NCI-H510A (cell line): ENCODE data around the gene MSL2.
"Not testable (repeated sequence)": the region's sequence is repeated elsewhere in the genome, so short reads cannot be mapped to it uniquely, and the experiment has no call there.

Experiments used
- DNase-seq: peaks from one replicate; lab custom pipeline; 2025; lab: John Stamatoyannopoulos, UW

MSL2 gene, protein sequence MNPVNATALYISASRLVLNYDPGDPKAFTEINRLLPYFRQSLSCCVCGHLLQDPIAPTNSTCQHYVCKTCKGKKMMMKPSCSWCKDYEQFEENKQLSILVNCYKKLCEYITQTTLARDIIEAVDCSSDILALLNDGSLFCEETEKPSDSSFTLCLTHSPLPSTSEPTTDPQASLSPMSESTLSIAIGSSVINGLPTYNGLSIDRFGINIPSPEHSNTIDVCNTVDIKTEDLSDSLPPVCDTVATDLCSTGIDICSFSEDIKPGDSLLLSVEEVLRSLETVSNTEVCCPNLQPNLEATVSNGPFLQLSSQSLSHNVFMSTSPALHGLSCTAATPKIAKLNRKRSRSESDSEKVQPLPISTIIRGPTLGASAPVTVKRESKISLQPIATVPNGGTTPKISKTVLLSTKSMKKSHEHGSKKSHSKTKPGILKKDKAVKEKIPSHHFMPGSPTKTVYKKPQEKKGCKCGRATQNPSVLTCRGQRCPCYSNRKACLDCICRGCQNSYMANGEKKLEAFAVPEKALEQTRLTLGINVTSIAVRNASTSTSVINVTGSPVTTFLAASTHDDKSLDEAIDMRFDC

DNA sequence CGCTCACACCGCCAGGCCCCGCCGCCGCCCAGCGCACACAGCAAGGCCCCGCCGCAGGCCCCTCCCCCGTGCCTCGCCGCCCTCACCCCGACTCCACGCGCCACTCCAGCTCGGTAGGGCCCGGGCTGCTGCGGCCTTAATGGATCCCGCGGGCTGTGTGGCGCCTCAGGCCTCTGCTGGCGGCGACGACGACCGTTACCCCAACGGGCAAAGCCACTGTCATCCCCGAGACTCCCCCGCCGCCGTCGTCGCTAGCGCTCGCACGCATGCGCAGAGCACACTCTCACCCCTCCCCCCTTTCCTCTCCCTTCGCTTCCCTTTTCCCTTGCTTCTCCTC, at the start of gene MSL2:
TSS of gene MSL2 (minus strand) at position 272 of the 337 bp plus-strand sequence. CDS start 1,222 bp downstream, outside the sequence.
- DNase-seq, result no peak

DNA sequence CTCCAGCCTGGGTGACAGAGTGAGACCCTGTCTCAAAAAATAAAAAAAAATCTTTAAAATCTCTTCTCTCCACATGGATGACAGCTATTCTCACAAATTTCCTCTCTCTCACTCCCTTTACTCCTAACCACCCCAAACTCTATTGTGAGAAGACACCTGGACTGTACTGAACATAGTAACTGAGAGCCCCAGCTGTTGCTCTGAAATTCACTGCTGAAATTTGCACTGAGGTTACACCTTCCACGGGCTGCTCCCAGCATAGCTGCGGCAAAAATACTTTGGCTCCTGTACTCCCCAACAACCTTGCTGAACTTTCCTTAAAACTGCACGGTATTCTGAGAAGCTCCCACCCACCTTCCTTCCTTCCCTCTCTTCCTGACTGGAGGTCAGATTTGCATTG, 49.6 kb upstream of the MSL2 start:
- DNase-seq, result no peak

DNA sequence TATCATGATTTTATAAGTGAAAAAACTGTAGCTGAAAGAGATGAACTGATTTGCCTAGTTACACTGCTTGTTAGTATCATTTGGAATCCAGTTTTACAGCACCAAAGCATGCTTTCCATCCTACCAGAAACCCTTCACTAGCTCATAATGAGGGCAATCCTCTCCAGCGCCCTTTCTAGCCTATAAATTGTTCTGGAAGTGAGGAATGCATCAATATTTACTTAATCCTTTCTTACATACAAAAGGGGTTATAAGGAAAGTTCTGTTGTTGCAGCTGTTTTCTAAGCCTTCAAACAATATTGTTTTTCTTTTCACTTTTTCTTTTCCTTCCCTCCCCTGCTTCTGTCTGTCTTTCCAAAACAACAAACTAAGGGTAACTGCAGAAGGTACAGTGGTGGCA, 43.0 kb upstream of the MSL2 start:
- no peak for DNase-seq

DNA sequence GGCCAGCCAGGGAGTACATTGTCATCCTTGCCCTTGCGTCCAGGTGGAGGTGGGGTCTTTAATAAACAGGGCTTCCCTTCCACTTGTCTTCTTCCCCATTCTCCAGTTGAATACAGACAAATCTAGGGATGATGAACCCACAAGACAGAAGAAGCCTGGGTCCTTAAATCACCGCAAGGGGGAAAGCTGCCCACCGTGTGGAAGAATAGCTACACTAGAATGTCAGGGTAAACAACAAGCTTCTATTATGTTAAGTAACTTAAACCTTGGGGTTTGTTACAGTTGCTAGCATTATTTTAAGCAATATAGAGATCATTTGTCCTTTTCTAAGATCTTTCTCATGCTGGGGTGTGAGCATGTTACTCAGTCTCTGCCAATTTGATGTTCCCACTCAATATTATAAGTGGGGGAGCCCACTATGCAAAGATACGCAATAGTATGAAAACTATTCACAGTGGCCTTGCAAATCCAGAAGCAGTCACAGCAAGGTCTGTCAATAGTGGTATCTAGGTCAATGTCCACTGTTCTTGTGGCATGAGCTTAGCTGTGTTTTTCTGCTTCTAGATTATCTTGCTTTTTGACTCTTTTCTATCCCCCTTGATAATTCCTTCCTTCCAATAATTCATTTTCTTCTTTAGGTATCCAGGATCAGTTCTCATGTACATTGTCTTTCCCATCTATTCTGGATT, 42.0 kb upstream of the MSL2 start:
- DNase-seq, result no peak

DNA sequence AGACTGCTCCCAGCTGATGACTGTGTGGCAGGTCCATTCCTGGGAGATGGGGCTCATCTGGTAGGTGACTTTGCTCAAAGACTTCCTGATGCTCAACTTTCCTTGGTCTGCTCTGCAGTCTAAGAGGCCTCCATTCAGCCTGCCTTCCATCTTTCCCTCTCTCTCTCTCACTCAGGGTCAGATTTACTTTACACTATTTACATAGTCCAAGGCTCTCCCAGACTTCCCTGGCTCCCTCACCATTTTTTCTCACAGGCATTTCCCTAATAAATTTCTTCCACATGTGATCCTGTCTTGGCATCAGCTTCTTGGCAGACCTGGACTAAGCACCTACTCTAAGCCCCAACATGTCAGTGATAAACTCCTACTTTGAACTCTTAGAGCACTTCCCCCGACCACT, 41.0 kb upstream of the MSL2 start:
- no peak for DNase-seq

DNA sequence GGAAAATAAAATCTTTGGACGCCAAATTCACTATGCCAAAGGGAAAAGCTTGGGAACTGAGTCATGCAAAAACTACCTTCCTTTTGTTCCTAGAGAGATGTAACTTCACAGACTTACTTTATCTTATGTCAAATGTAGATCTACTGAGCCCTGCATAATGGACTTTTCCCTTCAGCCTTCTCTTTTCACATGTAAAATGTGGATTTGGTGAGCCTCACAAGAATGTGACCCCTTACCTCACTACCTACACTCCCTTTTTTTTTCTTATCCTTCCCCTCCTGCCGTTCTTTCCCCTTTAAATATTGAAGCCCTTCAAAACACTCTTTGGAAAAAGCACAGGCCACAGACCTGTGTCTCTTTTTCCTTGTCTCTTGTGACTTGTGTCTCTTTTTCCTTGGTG, 40.0 kb upstream of the MSL2 start:
- no peak for DNase-seq

DNA sequence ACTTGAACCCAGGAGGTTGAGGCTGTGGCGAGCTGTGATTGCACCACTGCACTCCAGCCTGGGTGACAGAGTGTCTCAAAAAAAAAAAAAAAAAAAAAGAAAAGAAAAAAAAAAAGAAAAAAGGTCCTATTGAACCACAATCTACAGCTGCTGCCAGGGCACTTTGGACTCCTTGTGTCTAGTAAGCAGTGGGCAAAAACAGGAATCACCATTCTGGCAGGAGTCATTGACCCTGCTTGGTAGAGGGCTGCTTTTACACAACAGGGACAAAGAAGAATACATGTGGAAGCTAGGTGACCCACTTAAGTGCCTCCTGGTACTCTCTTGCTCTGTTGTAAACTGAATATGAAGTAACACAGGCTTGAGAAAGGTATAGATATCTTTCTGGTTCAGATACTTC, 39.4 kb upstream of the MSL2 start:
- no peak for DNase-seq

DNA sequence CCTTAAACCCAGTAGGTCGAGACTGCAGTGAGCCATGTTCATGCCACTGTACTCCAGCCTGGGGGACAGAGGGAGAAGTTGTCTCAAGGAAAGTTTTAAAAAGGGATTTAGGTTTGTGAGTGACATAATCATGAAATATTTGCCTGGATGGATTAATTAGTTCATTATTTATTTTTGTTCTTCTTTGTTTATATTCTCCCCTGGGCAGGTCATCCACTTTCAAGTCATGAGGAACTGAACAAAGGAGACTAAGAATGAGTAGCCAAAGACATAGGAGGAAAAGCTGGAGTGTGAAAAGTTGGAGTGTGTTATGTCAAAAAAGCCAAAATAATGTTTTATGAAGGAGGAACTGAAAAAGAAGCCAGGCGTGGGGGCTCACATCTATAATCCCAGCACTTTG, 36.3 kb upstream of the MSL2 start:
- no peak for DNase-seq

DNA sequence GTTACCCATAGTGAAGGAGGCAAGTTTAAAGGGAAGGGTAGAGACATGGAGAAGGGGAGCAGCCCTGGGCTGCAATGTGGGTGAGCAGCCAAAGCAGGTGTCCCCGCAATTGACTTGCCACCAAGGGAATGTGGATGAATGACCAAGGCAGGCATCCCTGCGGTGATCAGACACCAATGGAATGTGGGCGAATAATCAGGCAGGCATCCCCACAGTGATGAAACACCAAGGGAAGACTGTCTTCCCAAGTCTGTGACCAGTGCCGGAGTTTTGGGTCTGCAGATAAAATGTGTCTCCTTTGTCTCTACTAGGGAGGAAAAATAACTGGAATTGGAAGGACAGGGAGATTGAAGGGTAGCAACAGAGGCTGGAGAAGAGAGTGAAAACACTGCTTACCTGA, 26.6 kb upstream of the MSL2 start:
- DNase-seq, result not testable (repeated sequence)

DNA sequence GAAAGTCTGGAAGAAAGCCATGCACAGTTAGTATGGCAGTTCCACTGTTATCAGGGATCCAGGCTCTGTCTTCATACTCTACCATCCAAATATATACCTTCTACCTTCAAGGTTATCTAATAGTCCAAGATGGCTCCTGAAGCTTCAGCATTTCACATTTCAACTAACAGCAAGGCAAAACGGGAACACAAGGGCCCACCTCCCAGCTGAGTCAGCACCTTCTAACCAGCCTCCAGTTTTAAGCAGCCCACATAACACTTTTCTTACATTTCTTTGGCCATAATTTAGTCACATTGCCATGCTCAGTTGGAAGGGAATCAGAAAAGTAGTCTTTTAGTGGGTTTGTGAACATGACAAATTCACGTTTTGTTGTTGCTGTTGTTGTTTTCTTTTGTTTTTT, 15.4 kb upstream of the MSL2 start:
- DNase-seq, result no peak

DNA sequence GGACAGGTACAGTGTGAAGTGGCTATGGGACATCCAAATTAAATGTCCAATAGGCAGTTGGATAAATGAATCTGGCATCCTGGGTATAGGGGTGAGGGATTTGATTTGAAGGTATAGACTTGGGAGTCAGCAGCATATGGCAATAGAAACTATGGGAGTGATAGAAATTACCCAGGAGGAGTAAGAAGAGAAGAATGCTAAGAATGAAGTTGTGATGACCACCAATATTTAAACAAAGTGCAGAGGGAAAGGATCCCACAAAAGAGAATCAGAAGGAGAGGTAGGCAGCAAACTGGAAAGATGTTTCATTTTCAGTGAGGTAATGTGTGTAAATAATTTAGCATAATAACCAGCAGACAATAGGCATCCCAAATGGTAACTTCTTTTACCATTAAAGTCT, 13.8 kb upstream of the MSL2 start:
- DNase-seq, result no peak

DNA sequence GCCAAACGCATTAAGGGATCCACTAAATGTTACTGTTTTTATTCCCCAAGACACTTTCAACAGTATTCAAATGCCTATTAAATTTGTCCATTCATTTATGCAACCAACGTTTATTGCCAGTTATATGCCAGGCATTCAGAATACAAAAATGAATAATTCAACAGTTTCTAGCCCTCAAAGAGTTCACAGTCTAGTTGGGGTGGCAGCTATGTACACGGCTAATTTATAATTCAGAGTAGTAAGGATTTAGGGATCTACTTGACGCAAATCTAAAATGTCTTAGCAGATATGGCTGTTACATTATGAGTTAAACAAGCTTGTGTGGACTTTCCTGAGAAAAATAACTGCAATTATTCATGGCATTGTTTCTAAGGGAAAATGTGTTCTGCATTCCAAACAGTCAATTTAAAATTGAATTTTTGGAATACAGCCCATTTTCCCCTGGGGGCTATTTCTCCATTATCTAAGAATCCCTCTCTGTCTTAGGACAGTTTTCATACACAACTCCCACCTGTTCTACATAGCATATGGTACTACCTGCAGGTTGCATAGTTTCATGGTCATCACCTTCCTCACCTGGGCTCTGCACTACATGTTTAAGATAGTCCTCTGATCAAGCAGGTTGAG, 11.5 kb upstream of the MSL2 start:
- DNase-seq, result no peak

DNA sequence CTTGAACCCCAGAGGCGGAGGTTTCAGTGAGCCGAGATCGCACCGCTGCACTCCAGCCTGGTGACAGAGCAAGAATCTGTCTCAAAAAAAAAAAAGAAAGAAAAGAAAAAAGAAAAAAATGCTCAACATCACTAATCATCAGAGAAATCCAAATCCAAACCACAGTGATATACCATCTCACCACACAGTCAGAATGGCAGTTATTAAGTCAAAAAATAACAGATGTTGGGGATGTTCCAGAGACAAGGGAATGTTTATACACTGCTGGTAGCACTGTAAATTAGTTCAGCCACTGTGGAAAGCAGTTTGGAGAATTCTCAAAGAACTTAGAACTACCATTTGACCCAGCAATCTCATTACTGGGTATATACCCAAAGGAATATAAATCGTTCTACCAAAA, 3.1 kb upstream of the MSL2 start:
- DNase-seq, result not testable (repeated sequence)

DNA sequence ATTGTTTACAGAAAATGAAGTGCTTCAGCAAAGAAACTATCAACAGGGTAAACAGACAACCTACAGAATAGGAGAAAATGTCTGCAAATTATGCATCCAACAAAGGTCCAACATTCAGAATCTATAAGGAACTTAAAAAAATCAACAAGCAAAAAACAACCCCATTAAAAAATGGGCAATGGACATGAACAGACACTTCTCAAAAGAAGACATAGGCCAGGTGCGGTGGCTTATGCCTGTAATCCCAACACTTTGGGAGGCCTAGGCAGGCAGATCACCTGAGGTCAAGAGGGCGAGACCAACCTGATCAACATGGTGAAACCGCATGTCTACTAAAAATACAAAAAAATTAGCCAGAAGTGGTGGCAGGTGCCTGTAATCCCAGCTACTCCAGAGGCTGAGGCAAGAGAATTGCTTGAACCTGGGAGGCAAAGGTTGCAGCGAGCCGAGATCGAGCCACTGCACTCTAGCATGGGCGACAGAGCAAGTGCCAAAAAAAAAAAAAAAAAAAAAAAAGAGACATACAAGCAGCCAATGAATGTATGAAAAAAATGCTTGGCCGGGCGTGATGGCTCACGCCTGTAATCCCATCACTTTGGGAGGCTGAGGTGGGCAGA, 2.4 kb upstream of the MSL2 start:
- not testable (repeated sequence) for DNase-seq

DNA sequence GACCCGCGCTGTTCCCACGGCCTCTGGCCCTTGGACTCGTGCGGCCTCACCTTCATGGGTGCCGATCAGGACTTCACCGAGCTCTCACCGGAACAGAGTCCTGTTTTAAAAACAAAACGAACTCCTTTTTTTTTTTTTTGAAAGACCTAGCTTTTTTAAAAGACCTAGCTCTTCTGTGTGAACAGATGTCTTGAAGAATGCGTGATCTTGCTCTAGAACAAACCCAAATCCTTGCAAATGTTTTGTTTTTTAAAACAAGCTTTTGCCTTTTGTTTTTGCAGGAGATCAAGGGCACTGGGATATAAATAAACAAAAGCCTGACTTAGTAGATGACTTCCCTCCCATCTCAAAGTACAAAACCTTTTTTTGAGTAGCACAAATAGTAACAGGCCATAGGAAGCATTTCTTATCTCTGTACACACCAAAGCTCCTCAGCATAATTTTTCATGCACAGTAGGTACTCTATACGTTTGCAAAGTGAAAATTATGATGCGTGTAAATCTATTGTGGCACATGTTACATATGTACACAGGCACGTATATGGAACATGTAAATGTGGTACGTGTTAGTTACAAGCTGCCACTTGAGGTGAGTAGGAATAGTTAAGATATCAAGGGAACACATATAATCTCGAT, 1.1 kb upstream of the MSL2 start:
- no peak for DNase-seq

DNA sequence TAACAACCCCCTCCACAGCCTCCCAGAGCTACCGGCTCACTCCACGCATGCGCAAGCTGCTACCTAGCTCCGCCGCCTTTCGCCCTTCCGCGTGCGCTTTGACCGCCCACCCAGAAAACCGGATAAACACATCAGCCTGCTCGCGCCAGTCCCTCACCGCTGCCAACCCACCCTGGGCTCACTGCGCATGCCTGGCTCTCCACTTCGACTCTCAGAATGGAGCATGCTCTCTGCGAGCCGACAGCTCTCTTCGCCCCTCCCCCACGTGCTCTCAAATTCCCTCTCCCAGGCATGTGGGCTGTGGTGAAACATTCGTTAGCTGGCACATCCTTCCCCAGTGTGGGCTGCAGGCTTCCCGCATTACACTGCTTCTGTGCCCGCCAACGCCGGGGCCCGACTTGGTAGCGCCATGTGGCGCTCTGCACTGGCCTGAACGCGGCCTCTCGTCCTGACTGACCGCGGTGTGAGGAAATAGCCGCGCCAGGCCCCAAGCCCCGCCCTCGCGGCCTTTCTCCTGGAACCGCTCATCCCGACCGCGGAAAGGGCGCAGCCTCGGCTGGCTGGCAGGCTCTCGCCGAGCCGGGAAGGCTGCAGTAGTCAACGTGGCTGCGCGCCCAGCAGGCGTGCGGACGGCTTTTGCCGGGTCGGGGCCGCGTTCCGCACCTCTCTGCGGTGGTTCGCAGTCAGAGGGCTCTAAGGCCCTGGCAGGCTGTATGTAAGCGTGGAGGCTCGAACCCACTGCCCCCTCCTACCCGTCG, 445 bp upstream of the MSL2 start:
- DNase-seq, result peak; percentile 94

DNA sequence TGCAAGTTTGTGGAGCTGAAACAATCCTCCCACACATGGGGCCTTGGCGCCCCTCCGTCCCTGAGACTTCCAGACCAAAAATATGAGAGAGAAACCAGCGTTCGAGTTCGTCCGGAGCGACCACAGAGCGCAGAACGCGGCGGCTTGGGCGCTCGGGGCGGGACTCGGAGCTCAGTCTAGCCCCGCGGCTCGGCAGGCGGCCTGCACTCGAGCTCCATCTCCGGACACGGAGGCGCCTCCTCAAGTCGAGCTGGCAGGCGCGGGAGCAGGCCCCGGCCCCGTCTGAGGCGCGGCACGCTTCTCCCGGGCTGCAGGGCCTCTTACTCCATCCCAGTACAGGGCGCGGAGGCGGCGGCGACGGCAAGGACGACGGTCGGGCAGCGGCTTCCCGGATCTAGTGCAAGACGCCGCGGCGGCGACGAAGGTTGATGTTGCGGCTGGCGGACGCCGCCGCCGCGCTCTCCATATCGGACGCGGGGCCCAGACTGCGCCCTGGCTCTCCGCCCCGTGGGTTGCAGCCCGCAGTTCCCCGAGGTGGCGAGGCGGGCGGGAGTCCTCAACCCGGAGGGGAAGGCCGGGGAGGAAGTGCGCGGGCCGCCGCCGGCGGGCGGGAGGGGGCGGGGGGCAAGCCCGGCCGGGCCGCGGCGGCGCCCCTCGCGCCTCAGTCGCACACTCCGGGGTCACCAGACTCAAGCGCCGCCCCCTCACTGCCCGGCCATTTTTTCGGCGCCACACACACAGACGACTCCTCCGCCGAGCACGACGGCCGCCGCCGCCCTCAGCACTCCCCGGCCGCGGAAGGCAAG, 674 bp downstream of the MSL2 start:
- peak; percentile 63 for DNase-seq

DNA sequence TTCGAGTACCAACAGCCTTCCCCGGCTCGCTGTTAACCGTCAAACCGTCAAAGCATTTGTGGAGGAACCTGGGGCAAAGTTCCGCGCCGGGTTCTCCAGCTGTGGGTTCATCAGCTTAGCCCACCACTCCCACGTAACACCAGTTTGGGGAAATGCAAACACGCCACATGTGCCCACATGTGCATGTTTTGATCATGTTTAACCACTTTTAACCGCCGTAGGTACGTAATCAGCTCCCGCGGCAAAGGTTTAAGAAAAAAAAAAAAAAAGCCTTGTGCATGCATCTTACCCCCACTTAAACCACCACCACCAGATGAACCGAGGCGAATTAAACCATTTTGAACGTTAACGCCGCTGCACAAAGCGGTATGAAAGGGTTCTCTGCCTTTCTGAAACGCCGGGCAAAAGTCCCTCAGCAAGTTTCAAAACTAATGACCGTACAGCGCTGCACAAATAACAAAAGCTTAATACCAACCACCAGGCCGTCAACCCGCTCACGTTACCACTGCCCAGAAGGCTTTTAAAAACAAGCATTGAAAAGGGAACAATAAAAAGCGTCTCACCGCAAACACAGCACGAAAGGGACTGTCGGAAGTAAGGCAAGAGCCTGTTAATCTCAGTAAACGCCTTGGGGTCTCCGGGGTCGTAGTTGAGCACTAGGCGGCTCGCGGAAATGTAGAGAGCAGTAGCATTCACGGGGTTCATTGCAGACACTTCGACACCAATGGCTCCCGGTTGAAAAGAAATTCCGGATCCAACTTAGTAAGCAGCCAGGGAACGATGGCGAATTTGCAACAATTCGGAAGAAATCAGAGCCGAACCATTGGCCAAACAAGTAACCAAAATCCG, 1.5 kb downstream of the MSL2 start:
- DNase-seq, result no peak

DNA sequence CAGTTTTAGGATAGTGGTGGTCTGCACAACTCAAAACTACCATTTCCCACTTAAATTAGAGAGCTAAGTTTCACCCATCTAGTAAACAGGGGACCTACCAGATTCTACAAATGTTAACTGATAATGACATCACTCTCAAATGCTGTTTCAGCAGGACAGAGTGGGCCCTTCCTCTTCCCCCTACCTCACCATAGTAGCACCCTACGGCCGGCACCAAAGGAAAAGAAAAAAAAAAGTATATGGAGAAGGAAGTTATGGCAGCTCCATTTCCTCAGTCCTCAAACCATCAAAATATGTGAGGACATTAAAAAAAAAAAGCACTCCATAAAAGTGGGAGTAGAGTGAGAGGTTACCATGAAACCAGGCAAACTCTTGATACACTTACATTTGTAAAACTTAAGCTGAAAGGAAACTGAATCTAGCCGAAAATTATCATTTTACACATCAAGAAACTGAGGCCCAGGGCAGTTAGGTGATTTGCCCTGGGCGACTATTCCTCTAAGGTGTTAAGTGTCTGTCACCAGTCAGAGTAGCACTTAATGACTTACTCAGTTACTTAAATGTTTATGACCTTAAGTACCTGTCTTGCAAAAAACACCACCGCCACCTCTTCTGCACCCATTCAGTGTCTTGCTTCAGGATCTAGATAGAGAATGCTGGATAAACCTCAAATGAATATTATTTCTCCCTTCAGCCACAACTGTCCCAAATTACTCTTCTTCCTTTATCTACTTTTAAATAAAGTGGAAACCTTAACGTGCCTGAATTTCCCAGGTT, 2.7 kb downstream of the MSL2 start:
- DNase-seq, result no peak
